Erythroblast (primary cell): ENCODE data around the gene ACOT7.

Experiments
- DNase-seq, 2 experiments: peaks; one replicate each; lab custom pipeline; 2025; lab: John Stamatoyannopoulos, UW
- GATA1 ChIP-seq: IDR thresholded peaks from 2 replicates; pipeline ENCODE4 v1.6.1; 2011; ENCODE audit warnings: low read depth, mild to moderate bottlenecking, control low read depth, low read length, moderate library complexity
- POLR2A ChIP-seq: IDR thresholded peaks from 2 replicates; pipeline ENCODE4 v1.6.1; 2011; ENCODE audit warnings: mild to moderate bottlenecking, low read length

The ACOT7 gene

GRCh38 chr1:6302568-6302967 lies 91.0 kb downstream of the ACOT7 start:
- TF ChIP-seq GATA1 (no peak), POLR2A (no peak)
- DNase-seq = no peak

DNA sequence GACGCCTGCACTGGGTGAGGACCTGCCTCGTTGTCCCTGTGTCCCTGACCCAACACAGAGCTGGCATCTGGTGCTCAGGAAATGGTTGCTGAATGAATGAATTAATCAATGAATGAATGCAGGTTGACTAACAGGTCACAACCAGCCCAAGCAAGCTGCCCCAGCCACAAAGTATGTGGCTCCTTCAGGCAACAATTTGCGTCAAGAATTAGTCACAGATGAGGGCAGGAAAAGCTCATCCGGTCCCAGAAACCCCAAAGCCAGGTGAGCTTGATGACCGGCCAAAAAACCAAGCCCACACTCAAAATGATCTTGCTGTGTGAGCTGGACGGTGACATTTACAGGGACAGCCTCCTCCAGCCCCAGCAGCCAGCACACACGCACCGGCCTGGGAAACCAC lies 92.0 kb downstream of the ACOT7 start:
- no peak for DNase-seq
- TF ChIP-seq POLR2A (no peak), GATA1 (no peak)

- DNase-seq = no peak
- TF ChIP-seq POLR2A (no peak), GATA1 (no peak)
Measured at GRCh38 chr1:6300342-6301048, 93.1 kb downstream of the ACOT7 start.

DNA sequence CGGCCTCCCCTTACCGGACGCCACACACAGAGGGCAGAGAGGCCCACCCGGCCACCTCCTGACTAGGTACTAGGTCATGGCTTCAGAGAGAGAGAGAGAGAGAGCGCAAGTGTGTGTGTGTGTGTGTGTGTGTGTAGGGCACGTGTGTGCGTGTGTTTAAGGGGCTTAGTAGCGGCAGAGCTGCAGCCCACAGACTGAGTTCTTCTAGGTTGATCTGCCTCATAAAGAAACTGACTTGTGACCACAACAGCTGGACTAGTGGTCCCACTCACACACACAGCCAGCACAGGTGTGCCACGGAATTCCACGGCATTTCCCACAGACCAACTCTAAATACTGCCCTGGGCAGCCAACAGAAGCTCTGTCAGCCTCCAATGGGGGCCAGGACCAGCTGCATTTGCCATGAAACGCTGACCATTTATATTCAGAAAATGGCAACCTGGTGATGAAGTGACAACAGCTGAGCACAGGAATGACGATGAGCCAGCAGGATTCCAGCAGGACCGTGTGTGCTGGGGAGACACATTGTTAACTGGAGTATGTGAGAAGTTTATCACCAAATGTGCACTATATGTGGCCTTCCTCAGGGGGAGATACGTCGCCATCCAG lies 93.9 kb downstream of the ACOT7 start:
- TF ChIP-seq GATA1 (no peak), POLR2A (no peak)

GRCh38 chr1:6298940-6299465 lies 94.6 kb downstream of the ACOT7 start:
- TF ChIP-seq GATA1 = no peak
- TF ChIP-seq POLR2A = no peak
- DNase-seq = no peak

More for the DNA sequence above, 93.9 kb downstream of the ACOT7 start:
- DNase-seq = no peak

GRCh38 chr1:6298530-6298929 lies 95.0 kb downstream of the ACOT7 start:
- no peak for DNase-seq
- TF ChIP-seq POLR2A (no peak), GATA1 (no peak)

DNA sequence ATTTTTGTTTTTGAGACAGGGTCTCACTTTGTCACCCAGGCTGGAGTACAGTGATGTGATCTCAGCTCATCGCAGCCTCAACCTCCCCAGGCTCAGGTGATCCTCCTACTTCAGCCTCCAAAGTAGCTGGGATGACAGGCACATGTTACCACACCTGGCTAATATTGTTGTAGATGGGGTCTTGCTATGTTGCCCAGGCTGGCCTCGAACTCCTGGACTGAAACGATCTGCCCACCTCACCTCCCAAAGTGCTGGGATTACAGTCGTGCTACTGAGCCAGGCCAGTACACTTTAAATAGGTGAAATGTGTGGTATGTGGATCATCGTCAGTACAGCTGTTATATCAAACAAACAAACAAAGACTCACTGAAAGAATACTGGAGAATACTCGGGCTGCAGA lies 97.7 kb downstream of the ACOT7 start:
- no peak for DNase-seq
- no peak for TF ChIP-seq POLR2A
- TF ChIP-seq GATA1 = no peak

- TF ChIP-seq GATA1 = no peak
- no peak for TF ChIP-seq POLR2A
- no peak for DNase-seq
Measured at GRCh38 chr1:6294890-6295556, 98.5 kb downstream of the ACOT7 start.

DNA sequence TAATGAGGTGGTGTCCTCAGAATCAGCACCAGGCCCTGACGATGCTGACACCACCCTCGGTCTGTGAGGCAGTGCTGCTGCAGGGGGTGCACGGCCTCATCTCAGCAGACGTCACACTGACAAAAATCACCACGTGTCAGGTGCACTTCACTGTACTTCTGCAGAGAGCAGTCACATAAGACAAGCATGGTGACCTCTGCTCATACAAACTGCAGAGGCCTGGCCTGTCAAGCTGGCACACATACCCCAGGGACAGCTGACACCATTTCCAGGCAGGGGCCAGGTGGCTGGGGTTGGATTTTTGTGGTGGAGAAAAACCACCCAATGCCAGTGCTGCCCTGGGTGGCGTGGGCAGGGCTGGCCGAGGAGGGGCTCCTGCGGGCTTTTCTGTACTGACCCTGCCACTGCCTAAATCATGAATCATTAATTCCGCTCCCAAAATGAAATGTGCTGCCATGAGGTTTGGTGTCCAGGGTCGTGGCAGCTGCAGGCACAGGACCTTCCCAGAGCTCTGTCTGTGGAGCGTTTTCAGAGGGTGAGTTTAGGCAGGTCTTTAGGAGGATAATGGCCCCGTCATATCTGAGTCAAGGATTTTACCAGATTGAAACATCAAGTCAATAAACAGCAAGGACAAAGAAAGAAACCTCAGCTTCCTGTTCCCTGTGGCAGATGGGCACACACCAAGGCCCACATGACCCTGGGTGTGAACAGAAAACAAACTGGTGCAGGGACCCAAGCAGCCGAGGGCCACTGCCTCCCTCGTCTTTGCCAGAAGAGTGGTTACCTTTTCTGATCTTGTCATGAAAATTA lies 99.3 kb downstream of the ACOT7 start:
- DNase-seq = no peak
- TF ChIP-seq POLR2A = no peak
- no peak for TF ChIP-seq GATA1

DNA sequence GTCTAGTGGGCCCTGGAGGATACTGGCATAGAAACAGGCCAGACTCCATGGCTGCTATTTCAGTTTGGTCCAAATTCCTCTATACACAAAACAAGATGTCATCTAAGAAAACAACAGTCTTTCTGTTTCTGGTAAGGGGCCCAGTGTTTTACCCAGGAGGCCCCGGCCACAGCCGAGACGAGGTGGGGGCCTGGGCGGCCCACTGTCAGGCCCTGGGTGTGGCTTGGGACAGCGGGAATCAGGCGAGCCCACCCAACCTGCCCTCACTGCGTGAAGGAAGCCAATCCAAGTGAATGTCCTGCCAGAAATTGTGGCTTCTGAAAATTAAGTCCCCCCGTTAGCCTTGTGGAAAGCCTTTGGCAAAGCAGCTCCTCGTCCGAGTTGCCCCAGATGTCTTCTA lies 101.5 kb downstream of the ACOT7 start:
- TF ChIP-seq POLR2A (no peak), GATA1 (no peak)
- DNase-seq = no peak

- no peak for TF ChIP-seq POLR2A
- TF ChIP-seq GATA1 = no peak
- DNase-seq = no peak
Measured at GRCh38 chr1:6288665-6289064, 104.9 kb downstream of the ACOT7 start.

DNA sequence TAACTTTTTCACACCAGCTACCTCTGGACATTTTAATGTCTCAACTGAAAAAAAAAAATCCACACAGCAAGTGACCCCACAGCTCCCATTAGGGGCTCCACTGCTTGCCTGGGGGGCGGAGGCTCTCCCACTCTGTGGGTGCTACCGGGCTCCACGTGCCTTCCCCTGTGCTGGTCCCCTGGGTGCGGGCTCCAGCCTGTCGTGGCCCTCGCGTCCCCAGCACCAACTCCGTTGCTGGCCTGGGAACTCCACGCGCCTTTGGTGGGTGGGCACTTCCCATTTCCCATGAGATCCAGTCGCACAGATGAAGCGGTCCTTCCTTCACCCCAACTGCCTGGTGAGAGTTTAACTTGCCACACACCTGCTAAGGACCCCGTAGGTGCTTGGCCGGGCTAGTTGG lies 105.5 kb downstream of the ACOT7 start:
- no peak for DNase-seq
- TF ChIP-seq GATA1 = no peak
- TF ChIP-seq POLR2A = no peak

DNA sequence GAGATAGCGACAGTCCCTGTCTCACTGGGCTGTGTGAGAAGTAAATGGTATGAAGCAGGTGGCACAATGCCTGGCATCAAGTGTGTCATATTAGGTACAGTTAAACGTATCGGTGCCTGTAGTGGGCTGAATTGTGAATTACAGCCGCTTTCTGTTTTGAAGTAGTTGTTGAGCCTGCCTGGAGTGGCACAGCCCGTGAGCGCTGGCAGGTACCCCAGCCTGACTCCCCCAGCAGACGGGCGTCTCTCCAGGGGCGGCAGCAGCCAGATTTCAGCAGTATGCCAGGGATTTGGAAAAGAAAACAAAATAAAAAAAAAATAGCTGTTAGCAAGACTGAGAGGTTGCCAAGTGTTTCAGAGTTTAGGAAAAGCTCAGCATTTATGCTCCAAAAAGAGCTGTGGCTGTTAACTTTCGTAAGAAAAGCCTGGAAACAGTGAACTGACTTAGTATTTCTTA lies 106.1 kb downstream of the ACOT7 start:
- no peak for DNase-seq
- no peak for TF ChIP-seq GATA1
- TF ChIP-seq POLR2A = no peak
